GM19240 (cell line): ENCODE results near the gene CPEB4.

Experiments
- DNase-seq: peaks from one replicate; pipeline ENCODE4 v3.0.0; 2011; ENCODE audit warnings: low spot score; ENCODE audit not compliant: insufficient read length

Gene CPEB4

GRCh38 chr5:173972607-173972924 is 84.4 kb downstream of the CPEB4 start:
- no peak for DNase-seq

DNA sequence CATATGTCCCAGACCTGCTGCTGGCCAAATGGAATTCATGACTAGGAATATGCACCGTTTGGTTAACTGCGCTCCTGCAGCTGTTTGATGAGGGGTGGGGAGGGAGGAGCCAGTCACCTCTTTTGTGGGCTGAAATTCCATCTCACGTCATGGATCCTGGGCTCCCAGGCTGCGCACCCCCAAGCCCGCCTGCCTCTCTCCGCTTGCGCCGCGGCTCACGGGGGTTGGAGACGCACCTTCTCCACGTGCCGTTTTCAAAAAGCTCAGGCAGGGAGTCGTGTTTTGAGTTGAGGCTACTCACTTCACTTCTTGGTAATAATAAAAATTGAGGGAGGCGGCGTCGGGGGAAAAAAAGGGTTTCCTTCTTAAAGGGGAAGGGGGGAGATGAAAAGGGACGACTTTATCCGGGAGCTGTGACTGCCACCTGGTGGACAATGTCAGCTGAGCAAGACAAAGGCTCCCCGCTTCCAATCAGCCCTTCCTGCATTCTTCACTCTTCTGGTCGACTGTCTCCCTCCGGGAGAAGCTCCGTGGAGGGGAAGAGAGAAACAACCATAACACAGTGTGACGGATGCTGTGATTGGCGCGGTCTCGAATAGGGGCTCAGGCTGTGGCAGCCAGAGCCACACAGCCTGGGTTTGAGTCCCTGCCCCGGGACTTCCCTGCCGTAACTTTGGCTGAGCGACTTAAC is 84.9 kb downstream of the CPEB4 start:
- DNase-seq, result peak; percentile 68

GRCh38 chr5:173973616-173973969 is 85.4 kb downstream of the CPEB4 start:
- no peak for DNase-seq

DNA sequence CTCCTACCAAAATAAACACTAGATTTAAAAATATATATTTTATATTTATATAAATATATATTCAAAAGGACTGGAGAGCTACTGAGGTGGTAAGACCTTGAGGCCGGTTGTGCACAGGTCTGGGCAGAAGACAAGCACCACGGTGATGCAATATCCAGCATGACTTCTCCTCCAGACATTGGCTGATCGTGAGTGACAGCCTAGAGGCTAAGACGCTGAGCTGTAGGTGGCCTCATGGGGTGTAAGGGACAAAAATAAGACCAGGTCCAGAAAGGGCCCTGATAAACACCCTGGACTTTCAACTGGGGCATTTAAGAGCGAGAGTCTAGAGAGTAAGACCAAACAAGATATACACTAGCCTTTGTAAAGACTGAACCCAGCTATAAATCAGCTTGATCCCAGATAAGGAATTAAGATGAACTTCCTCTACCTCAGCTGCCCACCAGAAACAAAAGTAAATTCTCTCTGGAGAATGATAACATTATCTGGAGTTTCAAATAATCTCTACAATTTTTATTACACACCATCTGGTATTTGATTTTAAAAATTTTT is 86.6 kb downstream of the CPEB4 start:
- DNase-seq, result no peak

GRCh38 chr5:173981185-173981761 is 93.1 kb downstream of the CPEB4 start:
- no peak for DNase-seq

DNA sequence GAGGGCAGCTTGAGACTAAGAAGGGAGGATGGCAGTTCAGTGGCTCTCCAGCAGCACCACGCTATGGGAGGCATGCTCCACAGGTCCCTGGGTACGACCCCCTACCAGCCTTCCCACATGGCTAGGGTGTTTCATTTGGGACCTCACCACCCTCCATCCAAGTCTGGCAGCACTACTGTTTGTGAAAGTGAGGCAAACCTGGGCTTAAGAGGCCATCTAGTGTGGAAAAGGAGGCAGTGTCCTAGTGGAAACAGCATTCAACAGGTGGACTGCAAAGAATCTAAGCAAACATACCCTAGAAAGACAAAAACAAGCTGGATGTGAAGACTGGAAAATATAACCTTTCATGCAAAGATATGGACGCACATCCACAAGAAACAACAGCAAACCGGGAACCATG is 96.1 kb downstream of the CPEB4 start:
- DNase-seq, result no peak

GRCh38 chr5:173988554-173989431 is 100.6 kb downstream of the CPEB4 start, which contains the start of gene C5orf47:
C5orf47 (plus strand) TSS chr5:173989170; CDS start chr5:173989264, 94 bp downstream.
- DNase-seq, result no peak

DNA sequence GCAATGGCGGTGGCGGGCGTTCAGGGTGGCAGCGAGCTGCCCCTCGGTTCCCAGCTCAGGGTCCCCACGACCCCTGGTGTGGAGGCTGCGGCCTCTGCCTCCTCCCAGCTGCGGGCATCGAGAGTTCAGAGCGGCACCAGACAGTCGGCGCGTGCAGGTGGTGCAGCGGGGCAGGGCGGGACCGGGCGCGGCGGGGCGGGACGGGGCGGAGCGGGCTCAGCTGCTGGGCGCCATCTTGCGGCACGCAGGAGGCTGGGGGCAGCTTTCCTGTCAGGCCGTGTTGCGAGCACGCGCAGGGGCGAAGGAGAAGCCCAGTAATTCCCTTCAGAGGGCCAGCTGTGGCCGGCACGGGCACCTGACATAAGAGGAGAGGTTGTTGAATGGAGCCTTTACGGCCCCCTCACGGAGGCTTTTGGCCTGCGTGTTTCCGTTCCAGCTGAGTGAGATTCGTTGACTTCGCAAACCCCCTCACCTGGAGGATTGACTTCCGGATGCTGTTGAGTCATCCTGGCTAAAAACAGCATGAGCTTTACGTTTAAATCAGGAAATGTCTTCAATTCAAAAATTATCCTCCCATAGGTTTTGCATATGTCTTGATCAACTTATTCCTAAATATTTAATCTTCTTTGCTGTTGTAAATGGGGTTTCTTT is 101.4 kb downstream of the CPEB4 start:
- no peak for DNase-seq

DNA sequence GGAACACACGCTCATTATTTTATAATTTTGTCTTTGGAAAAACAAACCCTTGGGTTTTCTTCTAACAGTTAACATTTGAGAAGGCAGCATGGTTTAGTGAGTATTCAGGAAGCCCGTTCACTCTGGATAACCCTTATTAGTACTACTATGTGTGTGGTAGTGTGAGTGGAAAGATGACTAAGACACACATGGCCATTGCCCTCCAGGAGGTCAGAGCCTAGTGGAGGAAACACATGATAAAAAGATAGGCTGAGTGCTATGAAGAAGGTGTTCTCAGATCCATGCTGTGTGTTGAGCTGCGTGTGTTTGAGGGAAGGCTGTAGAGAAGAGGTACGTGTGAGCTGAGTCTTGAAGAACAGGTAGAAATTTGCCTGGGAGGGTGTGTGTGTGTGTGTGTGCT is 109.2 kb downstream of the CPEB4 start:
- no peak for DNase-seq

- DNase-seq, result no peak
These were observed 110.4 kb downstream of the CPEB4 start for GRCh38 chr5:173998531-173998930.

DNA sequence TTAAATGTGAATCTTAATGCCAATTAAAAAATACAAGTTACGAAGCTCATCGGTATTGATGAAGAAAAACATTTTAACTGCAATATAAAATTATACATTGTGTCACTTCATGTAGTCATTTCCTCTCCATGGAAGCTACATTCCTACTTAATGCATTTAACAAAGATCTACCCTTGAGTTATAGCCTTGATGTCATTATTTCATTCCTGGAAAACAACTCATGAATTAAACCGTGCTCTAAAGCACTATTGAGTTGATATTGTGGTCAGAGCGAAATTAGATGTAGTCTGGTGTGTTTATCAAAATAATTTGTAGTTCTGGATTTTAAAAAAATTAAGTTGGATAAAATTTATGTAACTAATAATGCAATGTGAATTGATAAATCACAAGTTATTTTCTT is 111.9 kb downstream of the CPEB4 start:
- DNase-seq, result no peak

DNA sequence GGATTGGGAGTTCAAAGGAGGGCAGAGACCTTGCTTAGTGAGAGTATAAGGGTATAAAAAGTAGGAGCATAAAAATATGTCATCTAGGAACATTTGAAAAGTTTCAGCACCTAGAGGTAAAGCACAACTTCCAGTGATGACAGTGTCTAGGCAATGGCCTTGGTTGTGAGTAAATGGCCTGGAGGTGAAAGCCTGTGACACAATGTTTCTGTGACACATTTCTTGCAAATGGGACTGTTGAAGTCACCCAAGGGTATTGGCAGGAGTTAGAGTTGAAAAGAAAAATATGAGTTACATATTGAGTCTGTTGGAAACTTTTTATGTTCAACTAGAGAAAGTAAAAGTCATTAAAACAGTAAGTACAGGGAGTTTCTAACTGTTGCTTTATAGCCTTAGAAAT is 115.6 kb downstream of the CPEB4 start:
- DNase-seq, result no peak

- DNase-seq, result no peak
These were observed 120.8 kb downstream of the CPEB4 start for GRCh38 chr5:174008922-174009321.

DNA sequence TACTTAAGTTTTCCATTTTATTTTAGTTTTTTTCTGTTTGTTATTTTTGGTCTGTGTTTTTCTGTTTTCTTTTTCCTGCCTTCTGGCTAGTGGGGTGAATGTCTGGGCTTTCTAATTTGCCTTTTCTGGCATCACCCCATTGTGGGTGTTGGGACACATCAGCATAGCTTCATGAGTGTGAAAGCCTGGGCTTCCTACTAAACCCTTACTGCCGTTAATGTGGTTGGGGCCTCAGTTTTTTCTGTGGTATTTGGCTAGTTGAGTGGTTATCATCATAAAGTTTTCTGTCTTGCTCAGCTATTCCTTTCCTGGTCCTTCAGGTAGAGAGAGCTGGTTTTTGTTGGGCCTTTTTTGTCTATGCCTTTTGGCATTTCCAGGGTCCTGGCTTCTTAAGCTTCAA is 122.2 kb downstream of the CPEB4 start:
- DNase-seq, result no peak

- DNase-seq, result no peak
These were observed 123.3 kb downstream of the CPEB4 start for GRCh38 chr5:174011441-174011840.
